ENCODE data around the gene TMEM74B. TPM values are rescaled to one million over a fixed set of nuclear protein-coding genes. Genes with fewer than 3 reads are reported as not detected.

The TMEM74B gene
- total and polyA plus RNA-seq, 4 donors = 0.14 to 3.4 (median 0.59) TPM

GRCh38 chr20:1225783-1226654 is 41.2 kb upstream of the TMEM74B start, which contains the start of gene RAD21L1:
TSS of gene RAD21L1 (plus strand) at chr20:1226044. CDS start at chr20:1228454, 2,410 bp downstream.
- 3% methylated on average over 88 of the region's 88 CpGs for WGBS
- H3K9me3 ChIP-seq (ENCODE audit: control insufficient read depth in 4 of 4, low read length in 3 of 4) = no peaks in the 10 kb centered on the region

DNA sequence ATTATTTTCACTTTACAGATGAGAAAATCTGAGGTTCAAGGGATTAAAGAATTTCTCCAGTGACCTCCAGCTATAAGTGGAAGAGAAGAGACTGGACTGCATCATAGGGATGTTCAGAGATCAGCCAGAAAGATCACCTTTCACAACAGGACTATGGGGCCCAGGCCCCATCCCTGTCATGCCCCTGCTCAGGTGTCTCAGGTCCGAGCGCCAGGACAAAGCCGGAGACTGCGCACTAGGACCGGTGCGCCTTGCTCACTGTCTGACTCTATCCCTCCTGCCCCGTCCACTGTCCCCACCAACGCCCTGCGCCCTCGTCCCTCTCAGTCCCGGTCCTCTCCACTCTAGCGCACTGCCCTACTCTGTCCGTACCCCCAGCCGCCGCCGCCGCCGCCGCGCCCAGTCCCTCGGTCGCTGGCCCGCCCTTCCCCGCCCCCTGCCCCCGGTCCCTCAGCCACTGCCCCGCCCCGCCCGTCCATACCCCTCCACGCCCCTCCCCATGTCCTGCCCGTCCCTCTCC is 40.5 kb upstream of the TMEM74B start:
- no peaks in the 10 kb centered on the region for H3K36me3 ChIP-seq (ENCODE audit: control insufficient read depth in 4 of 4, insufficient read depth in 3 of 4, low read depth in 1 of 4, low read length in 3 of 4)
- H3K9ac ChIP-seq (ENCODE audit: low read depth in 1 of 2, low read length in 2 of 2) = no peak overlapping the region
- WGBS = 4% methylated on average over 30 of the region's 30 CpGs
- no peaks in the 10 kb centered on the region for H3K9me3 ChIP-seq (ENCODE audit: control insufficient read depth in 4 of 4, low read length in 3 of 4)
- peaks cover 0 to 8% (median 0%) of the 10 kb centered on the region in 4 donors for H3K27me3 ChIP-seq (ENCODE audit: control insufficient read depth in 4 of 4, insufficient read depth in 4 of 4, low read length in 3 of 4)
- no peak overlapping the region for H3K27ac ChIP-seq (ENCODE audit: low read depth in 1 of 2, low read length in 2 of 2)
- peaks cover 3 to 10% (median 7%) of the 10 kb centered on the region in 4 donors for H3K4me1 ChIP-seq (ENCODE audit: control insufficient read depth in 4 of 4, insufficient read depth in 4 of 4, low read length in 3 of 4)
- peak overlapping the region in 2 of 3 donors; percentile 19 to 74 for H3K4me3 ChIP-seq (ENCODE audit: low read depth in 1 of 3, low read length in 3 of 3)
- DNase-seq (ENCODE audit: low spot score) = no peak
- TF ChIP-seq, protein P1, sequence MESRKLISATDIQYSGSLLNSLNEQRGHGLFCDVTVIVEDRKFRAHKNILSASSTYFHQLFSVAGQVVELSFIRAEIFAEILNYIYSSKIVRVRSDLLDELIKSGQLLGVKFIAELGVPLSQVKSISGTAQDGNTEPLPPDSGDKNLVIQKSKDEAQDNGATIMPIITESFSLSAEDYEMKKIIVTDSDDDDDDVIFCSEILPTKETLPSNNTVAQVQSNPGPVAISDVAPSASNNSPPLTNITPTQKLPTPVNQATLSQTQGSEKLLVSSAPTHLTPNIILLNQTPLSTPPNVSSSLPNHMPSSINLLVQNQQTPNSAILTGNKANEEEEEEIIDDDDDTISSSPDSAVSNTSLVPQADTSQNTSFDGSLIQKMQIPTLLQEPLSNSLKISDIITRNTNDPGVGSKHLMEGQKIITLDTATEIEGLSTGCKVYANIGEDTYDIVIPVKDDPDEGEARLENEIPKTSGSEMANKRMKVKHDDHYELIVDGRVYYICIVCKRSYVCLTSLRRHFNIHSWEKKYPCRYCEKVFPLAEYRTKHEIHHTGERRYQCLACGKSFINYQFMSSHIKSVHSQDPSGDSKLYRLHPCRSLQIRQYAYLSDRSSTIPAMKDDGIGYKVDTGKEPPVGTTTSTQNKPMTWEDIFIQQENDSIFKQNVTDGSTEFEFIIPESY (IDR thresholded peaks at IDR 0.05) = no peak
- TF ChIP-seq FOXA2 (IDR thresholded peaks at IDR 0.05) (no peak), SP1 (IDR thresholded peaks at IDR 0.05) (no peak), JUND (IDR thresholded peaks at IDR 0.05) (no peak), FOXA1 (IDR thresholded peaks at IDR 0.05) (no peak), HNF4G (IDR thresholded peaks at IDR 0.05) (no peak)
- TF ChIP-seq, protein P2, sequence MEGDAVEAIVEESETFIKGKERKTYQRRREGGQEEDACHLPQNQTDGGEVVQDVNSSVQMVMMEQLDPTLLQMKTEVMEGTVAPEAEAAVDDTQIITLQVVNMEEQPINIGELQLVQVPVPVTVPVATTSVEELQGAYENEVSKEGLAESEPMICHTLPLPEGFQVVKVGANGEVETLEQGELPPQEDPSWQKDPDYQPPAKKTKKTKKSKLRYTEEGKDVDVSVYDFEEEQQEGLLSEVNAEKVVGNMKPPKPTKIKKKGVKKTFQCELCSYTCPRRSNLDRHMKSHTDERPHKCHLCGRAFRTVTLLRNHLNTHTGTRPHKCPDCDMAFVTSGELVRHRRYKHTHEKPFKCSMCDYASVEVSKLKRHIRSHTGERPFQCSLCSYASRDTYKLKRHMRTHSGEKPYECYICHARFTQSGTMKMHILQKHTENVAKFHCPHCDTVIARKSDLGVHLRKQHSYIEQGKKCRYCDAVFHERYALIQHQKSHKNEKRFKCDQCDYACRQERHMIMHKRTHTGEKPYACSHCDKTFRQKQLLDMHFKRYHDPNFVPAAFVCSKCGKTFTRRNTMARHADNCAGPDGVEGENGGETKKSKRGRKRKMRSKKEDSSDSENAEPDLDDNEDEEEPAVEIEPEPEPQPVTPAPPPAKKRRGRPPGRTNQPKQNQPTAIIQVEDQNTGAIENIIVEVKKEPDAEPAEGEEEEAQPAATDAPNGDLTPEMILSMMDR (IDR thresholded peaks at IDR 0.05; ENCODE audit: low read depth, low read length, missing input control) = no peak
- TF ChIP-seq, protein P3, sequence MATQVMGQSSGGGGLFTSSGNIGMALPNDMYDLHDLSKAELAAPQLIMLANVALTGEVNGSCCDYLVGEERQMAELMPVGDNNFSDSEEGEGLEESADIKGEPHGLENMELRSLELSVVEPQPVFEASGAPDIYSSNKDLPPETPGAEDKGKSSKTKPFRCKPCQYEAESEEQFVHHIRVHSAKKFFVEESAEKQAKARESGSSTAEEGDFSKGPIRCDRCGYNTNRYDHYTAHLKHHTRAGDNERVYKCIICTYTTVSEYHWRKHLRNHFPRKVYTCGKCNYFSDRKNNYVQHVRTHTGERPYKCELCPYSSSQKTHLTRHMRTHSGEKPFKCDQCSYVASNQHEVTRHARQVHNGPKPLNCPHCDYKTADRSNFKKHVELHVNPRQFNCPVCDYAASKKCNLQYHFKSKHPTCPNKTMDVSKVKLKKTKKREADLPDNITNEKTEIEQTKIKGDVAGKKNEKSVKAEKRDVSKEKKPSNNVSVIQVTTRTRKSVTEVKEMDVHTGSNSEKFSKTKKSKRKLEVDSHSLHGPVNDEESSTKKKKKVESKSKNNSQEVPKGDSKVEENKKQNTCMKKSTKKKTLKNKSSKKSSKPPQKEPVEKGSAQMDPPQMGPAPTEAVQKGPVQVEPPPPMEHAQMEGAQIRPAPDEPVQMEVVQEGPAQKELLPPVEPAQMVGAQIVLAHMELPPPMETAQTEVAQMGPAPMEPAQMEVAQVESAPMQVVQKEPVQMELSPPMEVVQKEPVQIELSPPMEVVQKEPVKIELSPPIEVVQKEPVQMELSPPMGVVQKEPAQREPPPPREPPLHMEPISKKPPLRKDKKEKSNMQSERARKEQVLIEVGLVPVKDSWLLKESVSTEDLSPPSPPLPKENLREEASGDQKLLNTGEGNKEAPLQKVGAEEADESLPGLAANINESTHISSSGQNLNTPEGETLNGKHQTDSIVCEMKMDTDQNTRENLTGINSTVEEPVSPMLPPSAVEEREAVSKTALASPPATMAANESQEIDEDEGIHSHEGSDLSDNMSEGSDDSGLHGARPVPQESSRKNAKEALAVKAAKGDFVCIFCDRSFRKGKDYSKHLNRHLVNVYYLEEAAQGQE (IDR thresholded peaks at IDR 0.05) = no peak

More at GRCh38 chr20:1225783-1226654, 41.2 kb upstream of the TMEM74B start, which contains the start of gene RAD21L1:
- H3K4me3 ChIP-seq (ENCODE audit: low read depth in 1 of 3, low read length in 3 of 3) = peak within 1 kb of the TSS; percentile 46 to 74 (median 69)
- TF ChIP-seq SP1 (IDR thresholded peaks at IDR 0.05) (no peak), FOXA1 (IDR thresholded peaks at IDR 0.05) (no peak), RXRA (IDR thresholded peaks at IDR 0.05) (no peak), RAD21 (IDR thresholded peaks at IDR 0.05) (no peak), EGR1 (IDR thresholded peaks at IDR 0.05; ENCODE audit: low read depth in 2 of 2) (no peak), MAX (IDR thresholded peaks at IDR 0.05) (no peak), HNF4G (IDR thresholded peaks at IDR 0.05) (no peak), YY1 (IDR thresholded peaks at IDR 0.05) (no peak), FOXA2 (IDR thresholded peaks at IDR 0.05) (no peak)
- TF ChIP-seq, protein P3 (IDR thresholded peaks at IDR 0.05) = no peak
- TF ChIP-seq, protein P1 (IDR thresholded peaks at IDR 0.05) = no peak
- no peak within 1 kb of the TSS for H3K27ac ChIP-seq (ENCODE audit: low read depth in 1 of 2, low read length in 2 of 2)
- H3K4me1 ChIP-seq (ENCODE audit: control insufficient read depth in 4 of 4, insufficient read depth in 4 of 4, low read length in 3 of 4) = peaks cover 3 to 10% (median 7%) of the 10 kb centered on the region in 4 donors
- no peaks in the 10 kb centered on the region for H3K36me3 ChIP-seq (ENCODE audit: control insufficient read depth in 4 of 4, insufficient read depth in 3 of 4, low read depth in 1 of 4, low read length in 3 of 4)
- H3K27me3 ChIP-seq (ENCODE audit: control insufficient read depth in 4 of 4, insufficient read depth in 4 of 4, low read length in 3 of 4) = peaks cover 0 to 8% (median 0%) of the 10 kb centered on the region in 4 donors
- peak; percentile 93 for DNase-seq (ENCODE audit: low spot score)
- no peak within 1 kb of the TSS for H3K9ac ChIP-seq (ENCODE audit: low read depth in 1 of 2, low read length in 2 of 2)

Measured in liver (tissue), 9 donors.